Testis (tissue), 2 donors: ENCODE results near the gene SYNPO2L.

Experiments
- POLR2A ChIP-seq: fragments of 450-650 bp; IDR thresholded peaks from one replicate; pipeline ENCODE4 v1.6.1; 2017; ENCODE audit warnings: antibody characterized with exemption, mild to moderate bottlenecking, moderate library complexity
- TF ChIP-seq, protein P1 (sequence below), 3 experiments: fragments of 450-650 bp in 2 of 3; fragments of 200-600 bp in 1 of 3; sonication (generic) in 1 of 3; IDR thresholded peaks; one replicate each; pipeline ENCODE4 v1.5.1; 2016 to 2019; ENCODE audit warnings: antibody characterized with exemption in 3 of 3, mild to moderate bottlenecking in 2 of 3, moderate library complexity in 1 of 3

- TF ChIP-seq, protein P1, sequence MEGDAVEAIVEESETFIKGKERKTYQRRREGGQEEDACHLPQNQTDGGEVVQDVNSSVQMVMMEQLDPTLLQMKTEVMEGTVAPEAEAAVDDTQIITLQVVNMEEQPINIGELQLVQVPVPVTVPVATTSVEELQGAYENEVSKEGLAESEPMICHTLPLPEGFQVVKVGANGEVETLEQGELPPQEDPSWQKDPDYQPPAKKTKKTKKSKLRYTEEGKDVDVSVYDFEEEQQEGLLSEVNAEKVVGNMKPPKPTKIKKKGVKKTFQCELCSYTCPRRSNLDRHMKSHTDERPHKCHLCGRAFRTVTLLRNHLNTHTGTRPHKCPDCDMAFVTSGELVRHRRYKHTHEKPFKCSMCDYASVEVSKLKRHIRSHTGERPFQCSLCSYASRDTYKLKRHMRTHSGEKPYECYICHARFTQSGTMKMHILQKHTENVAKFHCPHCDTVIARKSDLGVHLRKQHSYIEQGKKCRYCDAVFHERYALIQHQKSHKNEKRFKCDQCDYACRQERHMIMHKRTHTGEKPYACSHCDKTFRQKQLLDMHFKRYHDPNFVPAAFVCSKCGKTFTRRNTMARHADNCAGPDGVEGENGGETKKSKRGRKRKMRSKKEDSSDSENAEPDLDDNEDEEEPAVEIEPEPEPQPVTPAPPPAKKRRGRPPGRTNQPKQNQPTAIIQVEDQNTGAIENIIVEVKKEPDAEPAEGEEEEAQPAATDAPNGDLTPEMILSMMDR (IDR thresholded peaks at IDR 0.05), result no peak
- no peak for TF ChIP-seq POLR2A
Observed at GRCh38 chr10:73623056-73623455, 32.8 kb downstream of the SYNPO2L start.
